Brain pericyte (primary cell): ENCODE results near the gene VSIG10.
"Not testable (repeated sequence)": the region's sequence is repeated elsewhere in the genome, so short reads cannot be mapped to it uniquely, and the experiment has no call there.

ENCODE experiments used
- DNase-seq: peaks from one replicate; pipeline ENCODE4 v3.0.0-alpha.2; 2012; ENCODE audit warnings: low read depth, low spot score

Gene VSIG10

GRCh38 chr12:118103601-118104382 is at the start of gene VSIG10:
VSIG10 (minus strand) TSS chr12:118104011; CDS start chr12:118103671, 340 bp downstream.
- no peak for DNase-seq

- no peak for DNase-seq
Measured at GRCh38 chr12:118151755-118152154, 47.9 kb upstream of the VSIG10 start.

- DNase-seq, result no peak
Measured at GRCh38 chr12:118150625-118151024, 46.8 kb upstream of the VSIG10 start.

- no peak for DNase-seq
Measured at GRCh38 chr12:118148287-118148686, 44.5 kb upstream of the VSIG10 start.

GRCh38 chr12:118145798-118146156 is 42.0 kb upstream of the VSIG10 start:
- no peak for DNase-seq

- no peak for DNase-seq
Measured at GRCh38 chr12:118145113-118145797, 41.4 kb upstream of the VSIG10 start.

GRCh38 chr12:118144499-118144898 is 40.7 kb upstream of the VSIG10 start:
- no peak for DNase-seq

GRCh38 chr12:118140825-118141224 is 37.0 kb upstream of the VSIG10 start:
- DNase-seq, result no peak

- DNase-seq, result no peak
Measured at GRCh38 chr12:118137148-118137678, 33.4 kb upstream of the VSIG10 start.

GRCh38 chr12:118136559-118137003 is 32.8 kb upstream of the VSIG10 start:
- DNase-seq, result no peak

GRCh38 chr12:118135788-118136558 is 32.2 kb upstream of the VSIG10 start, which contains the start of gene PEBP1:
PEBP1 (plus strand) TSS chr12:118136124; CDS start chr12:118136210, 86 bp downstream.
- DNase-seq, result peak; percentile 71

- DNase-seq, result not testable (repeated sequence)
Measured at GRCh38 chr12:118129436-118129835, 25.6 kb upstream of the VSIG10 start.

GRCh38 chr12:118127867-118128266 is 24.1 kb upstream of the VSIG10 start:
- DNase-seq, result no peak

GRCh38 chr12:118126119-118126757 is 22.4 kb upstream of the VSIG10 start:
- no peak for DNase-seq

- no peak for DNase-seq
Measured at GRCh38 chr12:118125743-118126118, 21.9 kb upstream of the VSIG10 start.

GRCh38 chr12:118124333-118124874 is 20.6 kb upstream of the VSIG10 start:
- no peak for DNase-seq

GRCh38 chr12:118122264-118122663 is 18.5 kb upstream of the VSIG10 start:
- no peak for DNase-seq

GRCh38 chr12:118120579-118121363 is 17.0 kb upstream of the VSIG10 start:
- no peak for DNase-seq

GRCh38 chr12:118119449-118119879 is 15.7 kb upstream of the VSIG10 start:
- DNase-seq, result no peak

GRCh38 chr12:118109088-118109487 is 5.3 kb upstream of the VSIG10 start:
- DNase-seq, result no peak
